Measurements from ENCODE around the gene PRR23E.

PRR23E gene

GRCh38 chr3:127222163-127222562 is 29.2 kb downstream of the PRR23E start:
- in situ Hi-C loops (cut with HindIII; ENCODE audit: low sequenced_read_pairs): no loop called here

GRCh38 chr3:127222664-127223063 is 29.7 kb downstream of the PRR23E start:
- in situ Hi-C loops (cut with HindIII; ENCODE audit: low sequenced_read_pairs): no loop called here

- in situ Hi-C loops (cut with HindIII; ENCODE audit: low sequenced_read_pairs): no loop called here
Observed at GRCh38 chr3:127224118-127224517, 31.2 kb downstream of the PRR23E start.

- in situ Hi-C loops (cut with HindIII; ENCODE audit: low sequenced_read_pairs): no loop called here
Observed at GRCh38 chr3:127226457-127226856, 33.5 kb downstream of the PRR23E start.

GRCh38 chr3:127226946-127227842 is 34.3 kb downstream of the PRR23E start:
- in situ Hi-C loops (cut with HindIII; ENCODE audit: low sequenced_read_pairs): no loop called here

- in situ Hi-C loops (cut with HindIII; ENCODE audit: low sequenced_read_pairs): no loop called here
Observed at GRCh38 chr3:127228866-127229265, 35.9 kb downstream of the PRR23E start.

GRCh38 chr3:127233371-127233770 is 40.4 kb downstream of the PRR23E start:
- in situ Hi-C loops (cut with HindIII; ENCODE audit: low sequenced_read_pairs): no loop called here

GRCh38 chr3:127234778-127235177 is 41.8 kb downstream of the PRR23E start:
- in situ Hi-C loops (cut with HindIII; ENCODE audit: low sequenced_read_pairs): no loop called here

GRCh38 chr3:127235706-127236105 is 42.8 kb downstream of the PRR23E start:
- in situ Hi-C loops (cut with HindIII; ENCODE audit: low sequenced_read_pairs): no loop called here

GRCh38 chr3:127237835-127238234 is 44.9 kb downstream of the PRR23E start:
- in situ Hi-C loops (cut with HindIII; ENCODE audit: low sequenced_read_pairs): no loop called here

- in situ Hi-C loops (cut with HindIII; ENCODE audit: low sequenced_read_pairs): no loop called here
Observed at GRCh38 chr3:127238602-127239001, 45.7 kb downstream of the PRR23E start.

GRCh38 chr3:127247292-127247691 is 54.4 kb downstream of the PRR23E start:
- in situ Hi-C loops (cut with HindIII; ENCODE audit: low sequenced_read_pairs): no loop called here

All from endothelial cell of hepatic sinusoid (primary cell).